Measurements from ENCODE around the gene RBM25.

DNA sequence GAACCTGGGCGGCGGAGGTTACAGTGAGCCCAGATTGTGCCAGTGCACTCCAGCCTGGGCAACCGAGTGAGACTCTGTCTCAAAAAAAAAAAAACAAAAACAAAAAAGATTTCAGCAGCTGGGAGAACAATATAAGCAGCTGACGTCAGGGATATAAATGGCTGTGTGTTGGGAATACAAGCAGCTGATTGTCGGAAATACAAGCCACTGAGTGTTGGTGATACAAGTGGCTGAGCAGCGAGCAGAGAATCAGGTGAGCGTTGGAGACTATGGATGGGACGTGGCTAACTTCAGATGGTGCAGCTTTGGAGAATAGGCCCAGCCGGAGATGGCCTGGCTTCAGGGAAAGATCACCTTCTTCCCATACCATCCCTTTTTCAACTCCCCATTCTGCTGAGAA is 109.9 kb downstream of the RBM25 start:
- TF ChIP-seq, protein P1, sequence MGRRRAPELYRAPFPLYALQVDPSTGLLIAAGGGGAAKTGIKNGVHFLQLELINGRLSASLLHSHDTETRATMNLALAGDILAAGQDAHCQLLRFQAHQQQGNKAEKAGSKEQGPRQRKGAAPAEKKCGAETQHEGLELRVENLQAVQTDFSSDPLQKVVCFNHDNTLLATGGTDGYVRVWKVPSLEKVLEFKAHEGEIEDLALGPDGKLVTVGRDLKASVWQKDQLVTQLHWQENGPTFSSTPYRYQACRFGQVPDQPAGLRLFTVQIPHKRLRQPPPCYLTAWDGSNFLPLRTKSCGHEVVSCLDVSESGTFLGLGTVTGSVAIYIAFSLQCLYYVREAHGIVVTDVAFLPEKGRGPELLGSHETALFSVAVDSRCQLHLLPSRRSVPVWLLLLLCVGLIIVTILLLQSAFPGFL (CRISPR knock-in tag; IDR thresholded peaks at IDR 0.05; ENCODE audit: borderline replicate concordance) = no peak
- TF ChIP-seq, protein P2, sequence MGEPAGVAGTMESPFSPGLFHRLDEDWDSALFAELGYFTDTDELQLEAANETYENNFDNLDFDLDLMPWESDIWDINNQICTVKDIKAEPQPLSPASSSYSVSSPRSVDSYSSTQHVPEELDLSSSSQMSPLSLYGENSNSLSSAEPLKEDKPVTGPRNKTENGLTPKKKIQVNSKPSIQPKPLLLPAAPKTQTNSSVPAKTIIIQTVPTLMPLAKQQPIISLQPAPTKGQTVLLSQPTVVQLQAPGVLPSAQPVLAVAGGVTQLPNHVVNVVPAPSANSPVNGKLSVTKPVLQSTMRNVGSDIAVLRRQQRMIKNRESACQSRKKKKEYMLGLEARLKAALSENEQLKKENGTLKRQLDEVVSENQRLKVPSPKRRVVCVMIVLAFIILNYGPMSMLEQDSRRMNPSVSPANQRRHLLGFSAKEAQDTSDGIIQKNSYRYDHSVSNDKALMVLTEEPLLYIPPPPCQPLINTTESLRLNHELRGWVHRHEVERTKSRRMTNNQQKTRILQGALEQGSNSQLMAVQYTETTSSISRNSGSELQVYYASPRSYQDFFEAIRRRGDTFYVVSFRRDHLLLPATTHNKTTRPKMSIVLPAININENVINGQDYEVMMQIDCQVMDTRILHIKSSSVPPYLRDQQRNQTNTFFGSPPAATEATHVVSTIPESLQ (CRISPR knock-in tag; IDR thresholded peaks at IDR 0.05) = no peak
- TF ChIP-seq, protein P3, sequence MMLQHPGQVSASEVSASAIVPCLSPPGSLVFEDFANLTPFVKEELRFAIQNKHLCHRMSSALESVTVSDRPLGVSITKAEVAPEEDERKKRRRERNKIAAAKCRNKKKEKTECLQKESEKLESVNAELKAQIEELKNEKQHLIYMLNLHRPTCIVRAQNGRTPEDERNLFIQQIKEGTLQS (CRISPR knock-in tag; conservative IDR thresholded peaks at IDR 0.05) = no peak
- TF ChIP-seq, protein P4, sequence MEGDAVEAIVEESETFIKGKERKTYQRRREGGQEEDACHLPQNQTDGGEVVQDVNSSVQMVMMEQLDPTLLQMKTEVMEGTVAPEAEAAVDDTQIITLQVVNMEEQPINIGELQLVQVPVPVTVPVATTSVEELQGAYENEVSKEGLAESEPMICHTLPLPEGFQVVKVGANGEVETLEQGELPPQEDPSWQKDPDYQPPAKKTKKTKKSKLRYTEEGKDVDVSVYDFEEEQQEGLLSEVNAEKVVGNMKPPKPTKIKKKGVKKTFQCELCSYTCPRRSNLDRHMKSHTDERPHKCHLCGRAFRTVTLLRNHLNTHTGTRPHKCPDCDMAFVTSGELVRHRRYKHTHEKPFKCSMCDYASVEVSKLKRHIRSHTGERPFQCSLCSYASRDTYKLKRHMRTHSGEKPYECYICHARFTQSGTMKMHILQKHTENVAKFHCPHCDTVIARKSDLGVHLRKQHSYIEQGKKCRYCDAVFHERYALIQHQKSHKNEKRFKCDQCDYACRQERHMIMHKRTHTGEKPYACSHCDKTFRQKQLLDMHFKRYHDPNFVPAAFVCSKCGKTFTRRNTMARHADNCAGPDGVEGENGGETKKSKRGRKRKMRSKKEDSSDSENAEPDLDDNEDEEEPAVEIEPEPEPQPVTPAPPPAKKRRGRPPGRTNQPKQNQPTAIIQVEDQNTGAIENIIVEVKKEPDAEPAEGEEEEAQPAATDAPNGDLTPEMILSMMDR (IDR thresholded peaks at IDR 0.05) = no peak
- TF ChIP-seq AFF4 (CRISPR knock-in tag; IDR thresholded peaks at IDR 0.05; ENCODE audit: borderline replicate concordance) = no peak
- TF ChIP-seq, protein P5, sequence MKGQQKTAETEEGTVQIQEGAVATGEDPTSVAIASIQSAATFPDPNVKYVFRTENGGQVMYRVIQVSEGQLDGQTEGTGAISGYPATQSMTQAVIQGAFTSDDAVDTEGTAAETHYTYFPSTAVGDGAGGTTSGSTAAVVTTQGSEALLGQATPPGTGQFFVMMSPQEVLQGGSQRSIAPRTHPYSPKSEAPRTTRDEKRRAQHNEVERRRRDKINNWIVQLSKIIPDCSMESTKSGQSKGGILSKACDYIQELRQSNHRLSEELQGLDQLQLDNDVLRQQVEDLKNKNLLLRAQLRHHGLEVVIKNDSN (CRISPR knock-in tag; IDR thresholded peaks at IDR 0.05) = no peak
- TF ChIP-seq, protein P6, sequence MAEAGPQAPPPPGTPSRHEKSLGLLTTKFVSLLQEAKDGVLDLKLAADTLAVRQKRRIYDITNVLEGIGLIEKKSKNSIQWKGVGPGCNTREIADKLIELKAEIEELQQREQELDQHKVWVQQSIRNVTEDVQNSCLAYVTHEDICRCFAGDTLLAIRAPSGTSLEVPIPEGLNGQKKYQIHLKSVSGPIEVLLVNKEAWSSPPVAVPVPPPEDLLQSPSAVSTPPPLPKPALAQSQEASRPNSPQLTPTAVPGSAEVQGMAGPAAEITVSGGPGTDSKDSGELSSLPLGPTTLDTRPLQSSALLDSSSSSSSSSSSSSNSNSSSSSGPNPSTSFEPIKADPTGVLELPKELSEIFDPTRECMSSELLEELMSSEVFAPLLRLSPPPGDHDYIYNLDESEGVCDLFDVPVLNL (CRISPR knock-in tag; IDR thresholded peaks at IDR 0.05; ENCODE audit: borderline replicate concordance, low read depth) = no peak
- TF ChIP-seq FOXK1 (CRISPR knock-in tag; IDR thresholded peaks at IDR 0.05) = no peak
- no peak for TF ChIP-seq GTF2I (CRISPR knock-in tag; conservative IDR thresholded peaks at IDR 0.05)
- TF ChIP-seq TEAD4 (CRISPR knock-in tag; IDR thresholded peaks at IDR 0.05) = no peak
- no peak for TF ChIP-seq CREB1 (CRISPR knock-in tag; IDR thresholded peaks at IDR 0.05)
